Right hindlimb (tissue), 1 donor: Measurements from ENCODE around the gene KCNIP3.
A peak's percentile ranks its signal among the peaks of the same experiment; 100 is the strongest.

ENCODE experiments used
- DNase-seq: peaks from one replicate; pipeline ENCODE4 v3.0.0-alpha.2; 2018

Gene KCNIP3

DNA sequence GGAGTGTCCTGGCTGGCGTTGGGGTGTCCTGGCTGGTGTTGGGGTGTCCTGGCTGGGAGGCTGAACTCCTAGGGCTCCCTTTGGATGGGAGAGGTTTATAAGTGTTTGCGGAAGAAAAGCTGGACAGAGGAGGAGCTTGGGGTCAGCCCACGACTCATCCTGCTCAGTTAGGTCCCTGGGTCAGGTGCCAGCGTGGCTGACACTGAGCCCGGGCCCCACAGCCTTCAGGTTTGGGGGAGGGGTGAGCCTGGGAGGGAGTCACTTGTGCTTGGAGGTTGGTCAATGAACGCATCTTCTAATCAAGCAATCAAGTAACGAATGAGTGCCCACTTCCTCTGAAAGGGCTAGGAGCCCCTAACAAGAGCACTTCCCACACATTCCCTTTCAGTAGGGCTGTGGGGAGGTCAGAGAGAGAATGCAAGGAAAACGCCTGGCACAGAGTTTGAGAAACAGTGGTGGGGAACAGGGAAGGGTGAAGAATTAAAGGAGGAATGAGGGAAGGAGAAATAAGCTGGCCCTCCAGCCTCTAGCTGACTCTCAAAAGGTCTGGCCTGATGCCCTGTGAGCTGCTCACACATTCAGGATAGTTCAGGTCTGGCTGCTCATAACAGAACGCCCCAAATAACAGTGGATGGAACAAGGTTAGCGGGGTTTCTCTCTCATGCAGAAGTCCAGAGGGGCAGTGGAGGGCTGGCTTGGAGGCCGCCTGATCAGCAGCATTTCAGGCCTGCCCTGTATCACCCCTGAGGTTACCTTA, 670 bp downstream of the KCNIP3 start:
- DNase-seq, result no peak

DNA sequence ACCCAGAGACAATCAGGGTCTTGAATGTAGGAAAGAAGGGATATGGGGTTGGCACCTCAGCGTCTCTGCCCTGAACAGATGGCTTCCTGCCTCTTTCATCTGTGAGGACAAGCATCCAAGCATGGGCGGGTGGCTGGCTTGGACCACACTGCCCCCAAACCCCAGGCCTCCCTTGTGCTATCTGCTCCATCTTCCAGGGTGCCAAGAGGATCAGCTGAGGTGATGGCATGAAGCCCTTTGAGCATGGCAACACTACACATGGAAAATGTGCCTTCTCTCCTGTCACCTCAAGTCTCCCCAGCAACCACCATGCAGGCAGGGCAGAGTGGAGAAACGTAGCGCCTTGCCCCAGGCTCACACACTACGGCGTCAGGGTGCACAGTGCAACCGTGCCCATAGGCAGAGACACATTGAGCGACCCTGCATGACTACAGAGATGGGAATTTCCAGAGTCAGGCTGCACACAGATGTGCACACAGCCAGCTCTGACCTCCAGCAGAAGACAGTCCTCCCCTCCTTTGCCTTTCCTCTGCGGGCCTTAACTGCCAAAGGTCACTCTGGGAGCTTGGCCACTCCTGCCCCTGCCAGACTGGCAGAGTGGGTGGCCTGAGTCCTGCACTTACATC, 1.5 kb downstream of the KCNIP3 start:
- no peak for DNase-seq

DNA sequence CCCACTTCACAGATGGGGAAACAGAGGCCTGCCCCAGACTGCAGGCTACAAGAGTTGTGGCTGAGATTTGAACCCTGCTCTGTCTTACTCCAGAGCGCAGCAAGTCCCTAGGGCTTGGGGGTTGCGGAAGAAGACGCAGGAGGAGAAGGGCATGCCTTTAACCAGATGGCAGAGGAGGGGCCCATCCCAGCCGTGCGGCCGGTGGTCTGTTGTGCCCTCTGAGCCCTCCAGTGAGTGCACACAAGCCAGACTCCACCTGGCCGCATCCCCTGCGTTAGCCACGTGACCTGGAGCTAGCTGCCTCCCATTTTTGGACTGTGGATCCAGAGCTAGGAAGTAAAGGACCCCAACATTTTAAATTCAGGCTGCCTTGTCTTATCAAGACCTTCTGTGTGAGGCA, 2.8 kb downstream of the KCNIP3 start:
- no peak for DNase-seq

DNA sequence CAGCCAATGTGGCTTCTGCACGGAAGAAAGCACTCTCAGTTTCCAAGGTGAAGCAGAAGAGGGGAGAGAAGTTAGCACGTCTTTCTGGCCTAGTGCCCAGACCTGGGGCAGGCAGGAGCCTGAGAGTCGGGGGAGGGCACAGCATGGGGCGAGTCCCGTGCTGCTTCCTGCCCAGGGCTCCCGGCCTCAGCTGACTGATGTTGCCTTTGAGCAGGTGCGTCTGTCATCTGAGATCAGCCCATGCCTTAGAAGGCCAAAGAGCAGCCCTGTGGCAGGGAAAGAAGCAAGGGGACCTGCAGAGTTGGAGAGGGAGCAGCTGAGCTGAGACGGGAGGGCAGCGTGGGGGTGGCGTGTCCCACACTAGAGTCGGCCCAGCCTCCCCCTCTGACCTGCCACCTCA, 3.3 kb downstream of the KCNIP3 start:
- peak; percentile 36 for DNase-seq

DNA sequence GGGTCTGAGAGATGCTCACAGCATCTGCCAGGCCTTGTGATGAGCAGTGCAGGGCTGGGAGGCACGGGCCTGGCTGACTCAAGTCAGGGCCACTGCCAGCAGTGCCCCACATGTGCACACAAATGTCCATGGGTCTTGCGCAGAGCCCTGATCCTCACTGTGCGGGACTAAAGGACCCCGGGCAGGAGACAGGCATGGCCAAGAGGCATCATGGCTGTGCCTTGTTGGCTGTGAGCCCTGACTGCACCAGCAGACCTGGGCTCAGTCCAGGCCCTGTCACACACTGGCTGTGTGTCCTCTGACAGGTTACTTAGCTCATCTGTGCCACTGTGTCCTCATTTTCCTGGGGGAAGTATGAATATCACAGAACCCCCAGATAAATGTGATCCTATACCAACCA, 4.0 kb downstream of the KCNIP3 start:
- DNase-seq, result no peak

DNA sequence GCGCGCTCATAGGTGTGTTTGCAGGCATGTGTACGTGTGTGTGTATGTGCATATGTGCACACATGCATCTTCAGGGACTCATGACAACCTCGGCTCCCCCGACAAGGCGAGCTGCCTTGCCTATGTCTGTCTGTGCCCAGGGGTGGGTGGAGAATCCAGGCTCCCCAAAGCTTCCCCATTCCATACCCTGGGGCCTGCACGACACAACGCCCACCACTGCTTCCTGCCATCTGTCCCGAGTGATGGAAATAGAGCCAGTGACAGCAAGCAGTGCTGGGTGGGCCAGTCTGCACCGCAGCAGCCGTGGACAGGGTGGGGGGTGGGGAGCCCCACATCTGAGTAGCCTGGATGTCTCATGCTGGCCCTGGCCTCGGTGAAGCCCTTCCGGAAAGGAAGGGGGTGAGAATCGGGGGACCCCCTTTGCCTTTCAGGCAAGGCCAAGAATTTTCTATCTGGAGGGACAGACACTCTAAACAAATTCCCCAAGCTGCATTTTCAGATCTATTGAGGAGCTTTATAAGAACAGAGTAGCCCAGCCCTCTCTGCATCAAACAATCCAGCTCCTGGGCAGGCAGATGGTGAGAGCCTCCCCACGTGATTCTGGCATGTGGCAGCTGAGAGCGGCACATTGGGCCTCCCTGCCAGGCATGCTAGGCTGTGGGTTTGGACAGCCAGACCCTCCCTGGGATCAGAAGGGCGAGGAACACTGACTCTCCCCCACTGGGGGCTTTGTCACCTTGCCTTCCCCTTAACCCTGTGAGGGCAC, 4.9 kb downstream of the KCNIP3 start:
- peak; percentile 39 for DNase-seq

DNA sequence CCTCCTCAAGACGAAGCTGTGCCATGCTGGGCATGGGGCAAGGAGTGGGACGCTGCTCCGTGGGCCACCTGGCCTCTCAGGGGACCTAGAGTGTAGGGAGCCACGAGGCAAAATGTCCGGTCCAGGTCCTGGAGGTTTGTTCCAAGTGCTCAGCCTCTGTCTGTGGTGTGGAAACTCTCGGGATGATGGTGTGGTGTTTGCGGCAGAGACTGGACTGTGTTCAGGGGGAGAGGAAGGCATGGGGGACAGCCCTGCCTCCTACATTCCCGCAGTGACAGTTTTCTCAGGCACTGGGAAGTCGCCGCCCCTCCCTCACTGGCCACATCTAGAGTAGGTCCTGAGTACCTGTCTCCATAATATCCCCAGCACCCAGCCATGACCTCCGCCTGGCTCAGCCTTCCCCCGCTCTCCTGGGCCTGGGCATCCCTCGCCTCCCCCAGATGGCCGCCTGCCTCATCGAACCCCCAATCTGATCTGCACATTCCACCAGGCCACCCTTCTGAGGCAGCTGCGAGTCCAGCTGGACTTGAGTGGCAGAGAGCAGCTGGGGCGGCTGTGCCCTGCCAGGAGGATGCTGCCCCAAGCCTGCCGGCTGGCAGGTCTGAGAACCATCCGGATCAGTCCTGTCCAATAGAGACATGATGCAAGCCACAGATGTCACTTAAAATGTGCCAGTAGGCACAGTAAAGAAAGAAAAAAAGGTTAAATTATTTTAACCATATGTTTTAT, 6.2 kb downstream of the KCNIP3 start:
- peak; percentile 86 for DNase-seq

DNA sequence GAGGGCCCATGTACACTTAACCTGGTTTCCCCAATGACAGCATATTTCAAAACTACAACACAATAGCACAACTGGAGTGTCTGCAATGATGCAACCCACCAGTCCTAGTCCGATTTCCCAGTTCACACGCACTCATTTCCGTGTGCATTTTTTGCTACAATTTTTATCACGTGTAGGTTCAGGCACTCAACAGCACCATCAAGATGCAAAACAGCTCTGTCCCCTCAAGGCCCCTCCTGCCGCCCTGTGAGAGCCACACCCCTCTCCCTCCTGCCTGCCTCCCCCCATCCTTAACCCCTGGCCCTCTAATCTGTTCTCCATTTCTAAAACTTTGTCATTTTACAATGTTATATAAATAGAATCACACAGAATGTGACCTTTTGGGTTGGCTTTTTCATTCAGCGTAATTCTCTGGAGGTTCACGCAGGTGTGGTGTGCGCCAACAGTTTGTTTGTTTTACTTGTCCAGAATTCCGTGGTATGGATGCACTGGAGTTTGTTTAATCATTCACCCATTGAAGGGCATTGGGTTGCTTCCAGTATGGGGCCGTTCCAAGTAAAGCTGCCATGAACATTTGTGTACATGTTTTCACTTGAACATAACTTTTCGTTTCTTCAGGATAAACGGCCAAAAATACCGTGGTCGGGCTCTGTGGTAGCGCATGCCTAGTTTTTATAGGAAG, 8.4 kb downstream of the KCNIP3 start:
- DNase-seq, result no peak

DNA sequence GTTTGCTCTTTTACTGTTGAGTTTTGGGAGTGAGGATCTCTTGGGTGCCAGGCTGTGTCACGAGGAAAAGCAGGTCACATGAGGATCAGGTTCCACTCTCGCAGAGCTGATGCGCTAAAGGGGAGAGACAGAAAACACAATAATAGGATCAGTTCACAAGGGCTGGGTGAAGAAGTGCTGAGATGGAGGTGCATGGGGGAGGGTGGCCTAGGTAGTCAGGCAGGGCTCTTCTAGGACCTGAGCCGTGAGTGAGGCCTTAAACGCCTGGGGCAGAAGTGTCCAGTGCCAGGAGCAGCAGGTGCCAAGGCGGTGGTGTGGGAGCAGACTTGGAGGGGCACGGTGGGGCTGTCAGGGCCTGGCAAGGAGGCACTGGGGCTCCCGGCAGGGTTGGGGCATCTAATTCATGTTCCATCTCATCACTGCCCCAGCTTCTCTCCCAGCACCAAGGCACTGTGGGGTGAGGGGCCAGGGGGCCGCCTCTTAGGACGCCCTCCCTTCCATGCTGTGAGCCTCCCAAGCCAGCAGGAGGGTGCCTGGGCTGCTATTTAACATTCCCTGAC, 9.3 kb downstream of the KCNIP3 start:
- no peak for DNase-seq

DNA sequence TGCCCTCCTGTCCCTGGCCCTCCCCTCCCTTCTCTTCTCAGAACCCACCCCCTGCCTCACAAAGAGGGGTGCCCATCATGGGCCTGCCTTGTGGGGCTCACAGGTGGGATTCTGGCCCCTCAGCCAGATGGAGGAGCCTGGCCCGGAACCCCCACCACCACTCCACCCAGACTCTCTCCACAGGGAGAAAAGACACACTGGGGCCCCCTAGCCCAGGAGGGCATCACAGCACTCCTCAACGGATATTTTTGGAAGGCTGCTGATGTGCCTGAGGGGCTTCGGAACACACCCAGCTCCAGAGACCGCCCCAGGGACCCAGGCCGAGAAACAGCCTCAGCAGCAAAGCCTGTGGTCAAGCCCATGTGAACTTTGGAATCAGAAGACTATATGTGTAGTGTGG, 9.9 kb downstream of the KCNIP3 start:
- DNase-seq, result no peak

DNA sequence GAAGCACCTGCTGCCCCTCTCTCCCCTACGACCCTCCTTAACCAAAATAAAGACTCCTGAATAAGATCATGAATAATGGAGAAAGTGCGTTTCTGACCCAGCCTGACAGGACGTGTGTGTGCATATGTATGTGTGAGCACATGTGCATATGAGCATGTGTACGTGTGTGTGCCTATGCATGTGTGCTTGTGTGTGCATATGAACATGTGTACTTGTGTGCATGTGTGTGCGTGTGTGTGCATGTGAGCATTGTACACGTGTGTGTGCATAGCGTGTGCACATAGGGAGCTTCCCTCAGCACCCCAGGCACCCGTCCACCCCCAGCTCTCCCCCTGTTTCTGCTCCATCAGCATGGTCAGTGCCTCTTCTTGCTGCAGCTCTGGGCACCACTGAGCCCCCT, 10.7 kb downstream of the KCNIP3 start:
- no peak for DNase-seq

DNA sequence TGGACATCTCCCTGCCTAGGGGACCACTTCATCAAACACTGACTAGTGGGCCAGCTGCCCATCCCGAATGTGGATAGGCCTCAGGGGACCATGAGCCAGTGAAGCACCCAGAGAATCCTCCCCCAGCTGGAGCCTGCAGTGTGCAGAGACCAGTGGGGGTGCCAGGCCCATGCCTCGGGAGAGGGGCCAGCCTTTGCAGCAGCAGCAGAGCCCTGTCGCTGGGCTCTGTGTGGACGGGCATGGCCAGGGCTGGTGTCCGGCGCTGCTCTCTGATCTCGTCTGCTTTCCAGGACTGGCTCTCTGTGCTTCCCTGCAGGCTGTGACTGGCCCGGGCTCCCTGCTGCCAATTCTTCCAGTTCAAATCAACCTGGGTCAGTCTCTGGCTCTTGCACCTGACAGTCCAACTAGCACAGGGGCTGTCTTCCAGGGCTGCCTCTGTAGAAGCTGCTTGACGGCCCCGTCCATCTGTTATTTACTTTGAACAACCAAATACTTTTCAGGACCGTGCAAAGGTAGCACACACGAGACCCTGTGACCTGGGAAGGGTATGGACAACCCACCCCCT, 11.4 kb downstream of the KCNIP3 start:
- DNase-seq, result no peak

DNA sequence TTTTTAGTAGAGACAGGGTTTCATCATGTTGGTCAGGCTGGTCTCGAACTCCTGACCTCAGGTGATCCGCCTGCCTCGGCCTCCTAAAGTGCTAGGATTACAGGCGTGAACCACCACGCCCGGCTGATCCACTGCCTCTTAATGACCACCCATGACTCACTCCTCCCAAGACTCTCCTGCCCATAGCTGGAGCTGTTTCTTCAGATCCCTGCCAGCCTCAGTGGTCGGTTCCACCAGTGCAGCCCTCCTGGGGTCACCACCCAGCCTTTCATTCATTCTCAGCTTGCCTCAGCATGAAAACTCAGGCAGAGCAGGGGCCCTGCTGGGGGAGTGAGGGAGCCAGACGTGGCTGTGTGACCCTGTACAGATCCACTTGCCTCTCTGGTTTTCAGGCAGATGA, 12.5 kb downstream of the KCNIP3 start:
- DNase-seq, result no peak

DNA sequence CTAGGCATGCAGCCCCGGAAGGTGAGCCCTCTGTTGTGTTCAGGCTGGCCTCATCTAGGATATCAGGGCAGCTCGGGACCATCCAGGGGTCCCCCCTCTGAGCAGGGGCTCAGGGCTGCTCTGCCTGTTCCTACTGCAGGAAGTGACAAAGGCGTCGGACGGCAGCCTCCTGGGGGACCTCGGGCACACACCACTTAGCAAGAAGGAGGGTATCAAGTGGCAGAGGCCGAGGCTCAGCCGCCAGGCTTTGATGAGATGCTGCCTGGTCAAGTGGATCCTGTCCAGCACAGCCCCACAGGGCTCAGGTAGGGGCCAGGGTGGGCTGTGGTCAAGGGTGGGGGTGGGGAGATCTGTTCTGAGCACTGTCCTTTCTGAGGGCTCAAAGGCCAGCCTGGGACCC, 13.1 kb downstream of the KCNIP3 start:
- no peak for DNase-seq

DNA sequence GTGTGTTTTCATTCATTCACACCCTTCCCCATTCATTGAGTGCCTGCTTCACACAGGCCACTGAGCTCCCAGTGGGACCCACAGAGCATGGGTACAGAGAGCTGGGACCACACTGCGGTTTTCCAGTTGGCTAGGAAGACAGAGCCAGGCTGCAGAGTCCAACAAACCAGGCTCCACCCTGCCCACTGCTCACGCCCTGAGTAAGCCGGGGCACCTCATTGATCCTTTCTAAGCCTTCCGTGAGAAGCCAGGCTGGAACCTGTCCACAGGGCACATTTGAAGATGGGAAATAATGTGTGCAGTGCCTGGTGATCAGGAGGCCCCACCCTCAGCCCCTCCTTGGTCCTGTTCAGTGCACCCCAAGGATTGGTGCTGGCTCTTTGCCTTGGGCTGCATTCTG, 13.5 kb downstream of the KCNIP3 start:
- DNase-seq, result no peak

DNA sequence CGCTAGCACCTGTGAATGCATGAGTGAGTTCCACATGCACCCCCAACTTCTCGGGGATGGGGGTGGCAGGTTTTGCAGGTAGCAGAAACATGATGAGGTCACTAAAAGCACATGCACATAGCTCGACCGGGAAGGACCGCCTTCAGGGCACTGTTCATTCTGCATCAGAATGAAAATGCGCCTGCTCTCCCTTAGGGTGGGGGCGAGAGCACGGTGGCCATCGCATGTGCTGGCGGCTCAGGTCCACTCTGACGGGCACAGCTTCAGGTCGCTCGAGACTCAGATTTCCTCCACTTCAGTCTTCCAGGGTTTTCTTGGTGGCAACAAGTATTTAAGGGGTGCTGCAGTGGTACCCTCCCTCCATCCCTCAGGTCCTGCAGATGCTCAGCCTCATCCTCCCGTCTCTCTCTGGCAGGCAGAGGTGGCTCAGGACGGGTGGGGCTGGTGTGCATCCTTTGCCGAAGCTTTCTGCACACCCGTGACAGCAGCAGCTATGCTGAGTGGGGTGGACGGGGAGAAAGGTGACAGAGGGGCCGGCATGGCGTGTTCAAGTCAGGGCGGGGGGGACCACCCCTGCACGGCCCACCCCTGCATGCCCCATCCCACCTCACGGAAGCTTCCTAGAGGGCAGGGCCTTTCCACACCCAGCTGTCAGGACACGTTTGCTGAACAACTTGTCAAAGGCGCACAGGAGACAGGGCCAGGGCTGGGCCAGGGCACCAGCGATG, 14.8 kb downstream of the KCNIP3 start:
- DNase-seq, result no peak

DNA sequence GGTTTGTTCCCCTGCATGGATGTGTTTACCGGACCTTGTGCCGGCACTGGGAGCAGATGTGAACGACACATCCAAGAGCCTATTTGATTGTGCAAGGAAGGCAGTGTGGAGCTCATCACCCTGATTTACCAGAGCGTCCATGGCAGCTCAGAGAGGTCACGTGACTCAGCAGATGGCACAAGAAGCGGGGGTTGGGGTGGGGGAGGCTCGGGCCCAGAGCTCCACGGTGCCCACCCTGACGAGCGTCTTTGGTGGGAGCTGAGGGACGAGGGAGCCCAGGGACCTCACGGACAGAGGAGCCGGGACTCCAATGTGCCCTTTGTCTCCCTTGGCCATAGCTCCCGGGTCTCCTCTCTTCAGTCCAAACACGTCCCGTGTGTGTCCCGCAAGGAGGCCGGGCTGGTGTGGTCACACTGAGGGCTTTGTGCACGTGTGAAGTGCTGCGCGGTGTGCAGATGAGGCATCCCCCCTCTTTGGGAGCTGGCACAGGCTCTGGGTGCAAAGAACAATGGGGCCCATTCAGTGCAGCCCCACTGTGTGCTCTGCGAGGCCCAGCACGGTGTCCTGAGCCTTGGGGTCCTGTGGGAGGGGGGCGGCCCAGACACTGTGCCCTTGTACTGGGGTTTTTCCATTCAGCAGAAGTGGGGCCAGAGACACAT, 15.5 kb downstream of the KCNIP3 start:
- no peak for DNase-seq

DNA sequence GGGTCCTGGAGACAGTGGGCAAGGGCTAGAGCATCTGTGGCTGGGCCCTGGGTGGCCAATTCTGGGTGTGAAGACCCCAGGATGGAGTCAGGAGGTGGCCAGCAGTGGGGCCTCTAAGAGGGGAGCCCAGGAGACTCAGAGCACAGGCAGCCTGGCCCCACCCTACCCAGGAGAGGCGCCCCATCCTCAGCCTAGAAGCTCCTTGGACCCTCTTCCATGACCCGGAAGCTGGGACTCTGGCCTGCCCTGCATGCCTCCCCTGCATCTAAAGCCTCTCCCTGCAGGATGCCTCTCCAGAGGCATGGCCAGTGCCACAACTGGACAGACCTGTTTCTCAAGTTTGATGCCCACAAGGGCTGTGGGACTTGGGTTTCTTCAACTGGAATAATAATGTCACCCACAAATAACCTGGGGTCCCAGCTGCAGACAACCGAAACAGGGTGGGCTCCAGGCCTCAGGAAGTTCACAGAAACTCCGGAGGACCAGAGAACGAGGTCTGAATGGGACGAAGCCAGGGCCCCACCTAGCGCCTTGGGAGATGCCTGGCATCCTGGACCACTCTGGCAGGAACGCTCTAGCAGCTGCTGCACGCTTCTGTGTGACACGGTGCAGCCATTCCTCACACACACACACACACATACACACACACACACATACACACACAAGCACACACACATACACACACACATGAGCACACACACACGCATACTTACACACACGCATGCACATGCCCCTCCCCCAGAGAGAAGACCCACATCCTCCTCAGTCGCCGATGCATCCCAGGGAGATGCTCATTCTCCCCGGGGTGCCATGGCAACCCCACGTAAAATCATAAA, 16.4 kb downstream of the KCNIP3 start:
- no peak for DNase-seq

DNA sequence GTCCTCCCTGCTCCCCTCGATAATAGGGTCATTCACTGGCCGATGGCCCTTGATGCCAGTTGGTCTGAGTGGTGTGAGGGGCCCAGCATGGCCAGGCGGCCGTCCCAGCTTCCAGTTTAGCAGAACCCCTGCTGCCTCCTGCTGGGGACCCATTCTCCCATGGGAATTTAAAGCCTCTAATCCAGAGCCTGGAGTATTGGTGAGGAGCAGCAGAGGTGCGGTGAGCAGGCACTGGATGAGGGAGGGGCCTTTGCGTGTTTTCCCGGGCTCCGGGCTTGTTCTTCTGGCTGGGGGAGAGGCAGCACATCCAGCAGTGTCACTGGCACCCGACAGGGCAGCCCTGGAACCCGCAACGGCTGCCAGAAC, 17.4 kb downstream of the KCNIP3 start:
- no peak for DNase-seq
